GM12873 (cell line): ENCODE results near the gene DDX10.

ENCODE experiments used
- CTCF ChIP-seq: IDR thresholded peaks from 2 replicates; pipeline ENCODE4 v1.5.1; 2012; ENCODE audit warnings: low read depth, mild to moderate bottlenecking, moderate library complexity, low read length, control low read depth; ENCODE audit not compliant: insufficient read depth; ENCODE audit errors: missing control alignments

Gene DDX10

GRCh38 chr11:108944471-108945178 lies 279.8 kb downstream of the DDX10 start:
- no peak for TF ChIP-seq CTCF

- no peak for TF ChIP-seq CTCF
Measured at GRCh38 chr11:108945341-108945740, 280.5 kb downstream of the DDX10 start.

DNA sequence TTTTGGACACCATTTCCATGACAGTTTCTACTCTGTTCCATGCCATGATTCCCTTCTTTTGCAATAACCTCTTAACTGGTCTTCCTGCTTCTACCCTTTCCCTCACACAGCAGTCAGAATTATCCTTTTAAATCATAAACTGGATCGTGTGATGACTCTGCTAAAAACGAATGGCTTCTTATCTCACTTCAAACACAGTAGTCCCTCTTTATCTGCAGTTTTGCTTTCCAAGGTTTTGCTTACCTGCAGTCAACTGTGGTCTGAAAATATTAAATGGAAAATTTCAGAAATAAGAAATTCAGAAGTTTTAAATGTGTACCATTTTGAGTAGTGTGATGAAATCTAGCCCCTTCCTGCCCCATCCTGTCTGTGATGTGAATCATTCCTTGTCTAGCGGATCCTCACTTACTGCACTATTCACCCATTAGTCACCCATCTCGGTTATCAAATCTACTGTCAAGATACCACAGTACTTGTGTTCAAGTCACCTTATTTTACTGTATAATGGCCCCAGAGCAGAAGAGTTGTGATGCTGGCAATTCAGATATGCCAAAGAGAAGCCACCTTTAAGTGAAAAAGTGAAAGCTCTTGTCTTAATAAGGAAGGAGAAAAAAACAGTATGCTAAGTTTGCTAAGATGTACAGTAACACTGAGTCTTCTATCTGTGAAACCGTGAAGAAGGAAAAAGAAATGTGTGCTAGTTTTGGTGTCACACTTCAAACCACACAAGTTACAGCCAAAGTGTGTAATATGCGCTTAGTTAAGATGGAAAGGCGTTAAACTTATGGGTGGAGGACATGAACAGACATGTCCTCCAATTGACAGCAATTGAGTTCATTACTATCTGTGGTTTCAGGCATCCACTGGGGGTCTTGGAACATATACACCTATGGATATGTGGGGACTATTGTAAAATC lies 283.0 kb downstream of the DDX10 start:
- TF ChIP-seq CTCF, result no peak

DNA sequence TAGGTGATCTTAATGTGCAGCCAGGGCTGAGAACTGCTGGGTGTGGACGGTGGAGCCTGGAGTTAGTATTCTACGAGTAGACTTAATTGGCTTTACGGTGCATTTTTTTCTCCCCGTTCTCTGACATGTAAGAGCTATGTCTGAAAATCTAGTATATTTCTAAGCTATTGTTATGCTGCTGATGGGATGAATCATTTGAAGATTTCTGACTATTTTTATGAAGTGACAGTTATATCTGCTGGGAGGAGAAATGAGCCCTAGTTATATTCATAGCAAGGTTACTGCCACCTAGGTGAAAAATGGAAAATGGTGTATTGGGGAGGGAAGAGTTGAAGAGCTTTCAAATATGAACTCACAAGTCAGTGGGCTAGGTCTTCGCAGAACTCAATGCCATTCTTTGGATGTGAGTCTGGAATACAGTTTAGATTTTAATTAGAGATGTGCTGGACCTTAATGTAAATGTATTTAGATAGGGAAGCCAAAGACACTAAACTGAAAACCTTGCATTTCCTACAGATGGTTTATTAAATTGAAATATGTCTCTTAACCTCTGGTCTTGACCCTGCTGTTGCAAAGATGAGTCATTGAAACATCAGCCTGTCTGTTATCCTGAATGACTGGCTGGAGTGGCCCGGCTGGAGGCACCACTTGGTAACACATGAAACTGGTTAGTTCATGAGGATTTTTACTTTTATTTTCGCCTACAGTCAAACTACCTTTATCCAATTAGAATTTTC lies 293.7 kb downstream of the DDX10 start:
- no peak for TF ChIP-seq CTCF

GRCh38 chr11:108959105-108959761 lies 294.4 kb downstream of the DDX10 start:
- TF ChIP-seq CTCF, result no peak

DNA sequence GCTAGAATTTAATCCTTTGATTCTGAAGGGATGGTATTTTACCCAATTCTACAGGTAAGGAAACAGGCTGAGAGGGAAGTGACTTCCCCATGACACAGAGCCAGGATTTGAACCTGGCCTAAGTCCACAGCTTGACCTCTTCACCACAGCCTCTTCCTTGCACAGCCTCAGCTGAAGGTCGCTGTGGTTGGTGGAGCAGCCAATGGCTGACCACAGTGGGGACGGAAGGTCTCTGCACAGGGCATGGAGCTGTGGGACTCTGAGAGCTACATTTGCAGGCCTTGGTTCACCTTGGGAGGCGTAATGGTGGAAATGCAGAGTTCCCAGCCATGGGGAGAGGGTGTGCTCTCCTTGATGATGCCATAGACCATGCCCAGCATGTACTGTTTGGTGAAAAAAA lies 295.0 kb downstream of the DDX10 start:
- TF ChIP-seq CTCF, result no peak
